Measurements from ENCODE around the gene CIAO3. TPM values are rescaled to one million over a fixed set of nuclear protein-coding genes. Genes with fewer than 3 reads are reported as not detected.

The CIAO3 gene
- total and polyA plus RNA-seq, 10 of the 15 experiments (the other 5 are each of a cell fraction or from before 2014, with no cell fraction given), result 1.4 to 37.5 (median 30.8) TPM

GRCh38 chr16:781346-782010, 40.7 kb upstream of the CIAO3 start:
- Histone ChIP-seq H3K27ac (ENCODE audit: control insufficient read depth, insufficient read depth) (no peak overlapping the region), H4K20me1 (ENCODE audit: control insufficient read depth, insufficient read depth) (no peaks in the 10 kb centered on the region), H3K4me1 (ENCODE audit: control insufficient read depth, insufficient read depth, low read length) (no peaks in the 10 kb centered on the region), H3K4me3 (no peak overlapping the region), H3K4me2 (ENCODE audit: control insufficient read depth, insufficient read depth) (no peak overlapping the region), H3K9me3 (replicated peaks; ENCODE audit: control insufficient read depth, insufficient read depth, low read length) (no peaks in the 10 kb centered on the region), H2AFZ (ENCODE audit: control insufficient read depth, low read depth, low read length) (no peak overlapping the region), H3K27me3 (replicated peaks in 1 of 2; ENCODE audit: control insufficient read depth in 2 of 2, insufficient read depth in 2 of 2, low read length in 1 of 2) (no peaks in the 10 kb centered on the region), H3K36me3 (ENCODE audit: control insufficient read depth in 2 of 2, insufficient read depth in 2 of 2, low read length in 1 of 2) (peaks cover 0 to 5% of the 10 kb centered on the region in 2 experiments; a peak in 2 of 4 replicates), H3K79me2 (ENCODE audit: control insufficient read depth, insufficient read depth, low read length) (no peaks in the 10 kb centered on the region; the same call in none of the 2 replicates), H3K9ac (ENCODE audit: control insufficient read depth, insufficient read depth, low read length) (no peak overlapping the region)
- TF ChIP-seq KDM1A (IDR thresholded peaks at IDR 0.05; ENCODE audit: borderline replicate concordance) (no peak), ZNF384 (IDR thresholded peaks at IDR 0.05; ENCODE audit: borderline replicate concordance, low read depth, low read length) (no peak), NR2C2 (IDR thresholded peaks at IDR 0.05; ENCODE audit: borderline replicate concordance, control insufficient read depth, insufficient read length, low read depth) (no peak), RCOR1 (conservative IDR thresholded peaks at IDR 0.05; ENCODE audit: low read depth, low read length) (no peak), PBX3 (IDR thresholded peaks at IDR 0.05; ENCODE audit: insufficient replicate concordance, low read depth, low read length) (no peak), CEBPB (IDR thresholded peaks at IDR 0.05; ENCODE audit: borderline replicate concordance in 1 of 2, low read depth in 2 of 2, low read length in 2 of 2) (no peak), USF1 (IDR thresholded peaks at IDR 0.05; ENCODE audit: borderline replicate concordance, extremely low read length, insufficient read depth, low read depth, low read length) (no peak), KAT2A (conservative IDR thresholded peaks at IDR 0.05; ENCODE audit: control insufficient read depth, low read depth, low read length) (no peak), ZNF217 (IDR thresholded peaks at IDR 0.05) (no peak), SIN3A (IDR thresholded peaks at IDR 0.05; ENCODE audit: low read depth, low read length) (no peak), ZNF24 (IDR thresholded peaks at IDR 0.05) (no peak)
- BruUV-seq (replicated peaks), result no TSS peak
- no peak for ATAC-seq
- ChIA-PET CTCF (no interaction called here), RAD21 (ENCODE audit: unreplicated experiment) (no interaction called here), SMC1A (ENCODE audit: uncharacterized antibody, unreplicated experiment) (no interaction called here), POLR2A (no interaction called here)
- intact Hi-C loops (cut with micrococcal nuclease; ENCODE audit: unreplicated experiment), result no loop called here
- DNase-seq (ENCODE audit: low read depth, low spot score), result no peak
- in situ Hi-C loops (cut with MboI), result no loop called here
- no peak for FAIRE-seq
- 19% methylated on average over 19 of the region's 19 CpGs for WGBS (ENCODE audit: insufficient coverage, insufficient replicate concordance, low lambda C conversion rate, missing lambda C conversion rate)

Measured in GM12878 (cell line).